Measurements from ENCODE around the gene SORCS2.

DNA sequence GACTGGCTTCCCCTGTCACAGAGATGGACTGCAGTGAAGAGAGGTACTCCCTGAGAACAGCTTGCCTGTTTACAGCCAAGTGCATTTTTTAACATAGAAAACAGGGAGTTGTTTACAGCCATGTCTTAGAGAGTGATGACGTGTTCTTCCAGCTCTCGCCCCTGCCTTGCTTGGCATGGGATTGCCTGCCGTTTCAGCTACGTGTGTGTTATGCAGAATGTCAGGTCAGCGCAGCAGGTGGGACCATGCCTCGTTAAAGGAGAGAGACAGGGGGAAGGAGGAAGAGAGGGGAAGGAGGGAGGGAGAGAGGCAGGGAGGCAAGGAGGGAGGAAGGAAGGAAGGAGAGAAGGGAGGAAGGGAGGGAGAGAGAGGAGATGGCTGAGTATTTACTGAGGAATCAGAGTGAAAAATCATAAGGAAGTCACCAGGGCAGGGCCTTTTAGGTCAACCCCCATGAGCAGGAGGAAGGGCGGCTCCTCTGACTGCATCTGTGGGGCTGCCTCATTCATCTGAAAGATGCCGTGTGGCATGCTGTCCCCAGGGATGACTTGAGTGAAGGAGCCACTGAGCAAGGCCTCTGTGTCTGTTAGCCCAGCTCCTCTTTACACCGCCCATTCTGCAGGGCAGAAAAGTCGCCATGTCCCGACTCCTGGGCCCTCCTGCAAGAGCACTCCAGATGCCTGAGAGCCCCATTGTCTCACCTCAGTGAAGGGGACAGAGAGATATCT, 382.1 kb downstream of the SORCS2 start:
- TF ChIP-seq CTCF (IDR thresholded peaks at IDR 0.05; ENCODE audit: insufficient read depth, low read depth, low read length) (no peak), EZH2 (IDR thresholded peaks at IDR 0.05; ENCODE audit: insufficient read depth, low read length) (no peak)

Measured in astrocyte (in vitro differentiated cells and primary cell).